ENCODE data around the gene DAAM1. TPM values are rescaled to one million over a fixed set of nuclear protein-coding genes. Genes with fewer than 3 reads are reported as not detected.

DAAM1 gene
- total RNA-seq, 1 donor from 2014 or later = 16.5 TPM

DNA sequence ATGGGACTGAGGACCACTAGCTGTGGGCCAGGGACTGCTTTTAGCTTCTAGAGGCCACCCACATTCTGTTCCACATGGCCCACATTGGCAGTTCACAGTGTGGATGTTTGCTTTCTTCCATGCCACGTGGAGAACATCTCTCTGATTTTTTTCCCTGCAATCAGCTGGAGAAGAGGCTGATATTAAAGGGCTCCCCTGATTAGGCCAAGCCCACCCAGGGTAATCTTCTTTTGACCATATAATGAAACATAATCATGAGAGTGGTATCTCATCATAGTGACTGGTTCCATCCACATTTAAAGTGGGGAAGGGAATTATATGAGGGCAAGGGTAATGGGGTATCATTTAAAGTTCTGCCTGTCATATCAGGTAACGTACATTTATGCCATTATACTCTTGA lies 15.8 kb downstream of the DAAM1 start:
- no peaks in the 10 kb centered on the region for H3K27me3 ChIP-seq (ENCODE audit: control insufficient read depth, insufficient read depth, low read length)
- no peak overlapping the region for H3K4me3 ChIP-seq (ENCODE audit: low read depth, low read length)
- no peaks in the 10 kb centered on the region for H3K36me3 ChIP-seq (ENCODE audit: control insufficient read depth, insufficient read depth, low read length)
- DNase-seq (ENCODE audit: low read depth) = no peak
- TF ChIP-seq, protein P1, sequence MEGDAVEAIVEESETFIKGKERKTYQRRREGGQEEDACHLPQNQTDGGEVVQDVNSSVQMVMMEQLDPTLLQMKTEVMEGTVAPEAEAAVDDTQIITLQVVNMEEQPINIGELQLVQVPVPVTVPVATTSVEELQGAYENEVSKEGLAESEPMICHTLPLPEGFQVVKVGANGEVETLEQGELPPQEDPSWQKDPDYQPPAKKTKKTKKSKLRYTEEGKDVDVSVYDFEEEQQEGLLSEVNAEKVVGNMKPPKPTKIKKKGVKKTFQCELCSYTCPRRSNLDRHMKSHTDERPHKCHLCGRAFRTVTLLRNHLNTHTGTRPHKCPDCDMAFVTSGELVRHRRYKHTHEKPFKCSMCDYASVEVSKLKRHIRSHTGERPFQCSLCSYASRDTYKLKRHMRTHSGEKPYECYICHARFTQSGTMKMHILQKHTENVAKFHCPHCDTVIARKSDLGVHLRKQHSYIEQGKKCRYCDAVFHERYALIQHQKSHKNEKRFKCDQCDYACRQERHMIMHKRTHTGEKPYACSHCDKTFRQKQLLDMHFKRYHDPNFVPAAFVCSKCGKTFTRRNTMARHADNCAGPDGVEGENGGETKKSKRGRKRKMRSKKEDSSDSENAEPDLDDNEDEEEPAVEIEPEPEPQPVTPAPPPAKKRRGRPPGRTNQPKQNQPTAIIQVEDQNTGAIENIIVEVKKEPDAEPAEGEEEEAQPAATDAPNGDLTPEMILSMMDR (IDR thresholded peaks at IDR 0.05; ENCODE audit: insufficient read depth, low read length, poor library complexity, severe bottlenecking) = no peak

DNA sequence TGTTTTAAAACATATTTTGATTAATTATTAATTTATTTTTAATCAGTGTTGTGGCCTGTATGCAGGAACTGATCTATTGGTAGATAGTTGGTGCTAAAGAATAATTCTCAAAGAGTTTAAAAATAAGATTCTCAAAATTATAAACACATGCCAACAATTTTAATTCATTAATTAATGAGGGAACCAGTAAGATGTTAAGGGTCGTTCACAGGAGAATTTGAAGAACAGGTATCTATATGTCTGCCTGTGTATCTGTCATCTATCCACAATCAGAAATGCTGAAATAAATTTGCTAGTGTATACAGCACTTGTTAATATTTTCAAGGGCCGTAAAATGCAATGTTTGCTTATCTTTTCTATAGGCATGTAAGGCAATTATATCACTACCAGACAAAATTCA lies 18.4 kb downstream of the DAAM1 start:
- no peaks in the 10 kb centered on the region for H3K27me3 ChIP-seq (ENCODE audit: control insufficient read depth, insufficient read depth, low read length)
- TF ChIP-seq, protein P1 (IDR thresholded peaks at IDR 0.05; ENCODE audit: insufficient read depth, low read length, poor library complexity, severe bottlenecking) = no peak
- no peaks in the 10 kb centered on the region for H3K36me3 ChIP-seq (ENCODE audit: control insufficient read depth, insufficient read depth, low read length)
- DNase-seq (ENCODE audit: low read depth) = no peak
- H3K4me3 ChIP-seq (ENCODE audit: low read depth, low read length) = no peak overlapping the region

DNA sequence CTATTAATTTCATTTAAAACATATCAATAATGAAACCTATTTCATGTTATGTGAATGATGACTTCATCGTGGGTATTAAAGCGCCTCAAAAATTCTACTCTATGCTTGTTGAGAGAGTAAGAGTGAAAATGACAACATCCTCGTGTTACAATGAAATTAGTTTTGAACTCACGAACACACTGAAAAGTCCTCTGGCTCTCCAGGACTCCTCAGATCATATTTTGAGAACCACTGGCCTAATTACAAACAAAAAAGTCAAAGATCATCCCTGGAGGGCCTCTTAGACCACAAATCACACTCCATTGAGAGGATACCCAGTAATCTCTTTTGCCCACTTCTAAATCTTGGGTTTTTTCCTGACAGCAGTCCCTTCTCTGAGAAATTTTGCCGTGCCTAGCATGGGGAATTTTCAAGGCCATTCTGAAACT lies 19.1 kb downstream of the DAAM1 start:
- DNase-seq (ENCODE audit: low read depth) = no peak
- TF ChIP-seq, protein P1 (IDR thresholded peaks at IDR 0.05; ENCODE audit: insufficient read depth, low read length, poor library complexity, severe bottlenecking) = no peak
- no peaks in the 10 kb centered on the region for H3K36me3 ChIP-seq (ENCODE audit: control insufficient read depth, insufficient read depth, low read length)
- H3K27me3 ChIP-seq (ENCODE audit: control insufficient read depth, insufficient read depth, low read length) = no peaks in the 10 kb centered on the region
- H3K4me3 ChIP-seq (ENCODE audit: low read depth, low read length) = no peak overlapping the region

DNA sequence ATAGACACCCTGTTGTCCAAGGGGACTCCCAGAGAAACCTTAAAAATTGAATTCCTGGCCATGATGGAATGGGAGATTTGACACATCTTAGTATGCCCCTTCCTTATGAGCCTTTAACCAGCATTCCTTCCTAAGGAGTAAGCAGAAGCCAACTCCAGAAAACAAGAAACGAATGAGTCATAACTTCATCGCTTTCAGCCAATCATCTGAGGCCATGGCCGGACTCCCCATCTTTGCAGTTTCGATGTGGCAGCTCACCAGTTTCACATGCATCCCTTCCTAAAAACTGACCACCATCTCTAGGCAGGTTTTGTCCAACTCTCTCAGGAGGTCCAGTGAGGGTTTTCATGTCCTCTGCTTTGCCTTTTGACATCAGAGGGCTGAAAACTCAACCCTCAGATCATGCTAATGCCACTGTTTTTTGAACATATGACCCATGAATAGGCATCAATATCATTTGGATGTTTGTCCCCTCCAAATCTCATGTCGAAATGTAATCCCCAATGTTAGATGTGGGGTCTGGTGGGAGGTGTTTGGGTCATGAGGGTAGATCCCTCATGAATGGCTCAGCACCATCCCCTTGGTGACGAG lies 19.9 kb downstream of the DAAM1 start:
- no peaks in the 10 kb centered on the region for H3K27me3 ChIP-seq (ENCODE audit: control insufficient read depth, insufficient read depth, low read length)
- H3K4me3 ChIP-seq (ENCODE audit: low read depth, low read length) = no peak overlapping the region
- no peak for DNase-seq (ENCODE audit: low read depth)
- no peaks in the 10 kb centered on the region for H3K36me3 ChIP-seq (ENCODE audit: control insufficient read depth, insufficient read depth, low read length)
- TF ChIP-seq, protein P1 (IDR thresholded peaks at IDR 0.05; ENCODE audit: insufficient read depth, low read length, poor library complexity, severe bottlenecking) = no peak

DNA sequence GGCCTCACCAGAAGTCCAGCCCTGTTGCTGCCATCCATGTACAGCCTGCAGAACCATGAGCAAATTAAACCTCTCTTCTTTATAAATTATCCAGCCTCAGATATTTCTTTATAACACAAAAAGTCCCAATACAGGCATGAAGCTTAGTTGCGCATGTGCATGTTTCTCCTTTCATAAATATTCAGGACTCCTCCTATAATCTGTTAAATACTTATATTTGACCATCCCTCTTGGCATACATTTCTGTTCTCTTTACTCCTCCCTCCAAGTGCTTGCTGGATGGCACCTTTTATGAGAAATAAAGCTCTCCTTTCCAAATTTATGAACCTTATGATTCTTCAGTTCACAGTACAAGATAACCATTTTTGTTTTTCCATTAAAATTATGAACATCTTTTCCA lies 20.5 kb downstream of the DAAM1 start:
- H3K4me3 ChIP-seq (ENCODE audit: low read depth, low read length) = no peak overlapping the region
- no peak for DNase-seq (ENCODE audit: low read depth)
- H3K36me3 ChIP-seq (ENCODE audit: control insufficient read depth, insufficient read depth, low read length) = no peaks in the 10 kb centered on the region
- TF ChIP-seq, protein P1 (IDR thresholded peaks at IDR 0.05; ENCODE audit: insufficient read depth, low read length, poor library complexity, severe bottlenecking) = no peak
- H3K27me3 ChIP-seq (ENCODE audit: control insufficient read depth, insufficient read depth, low read length) = no peaks in the 10 kb centered on the region

DNA sequence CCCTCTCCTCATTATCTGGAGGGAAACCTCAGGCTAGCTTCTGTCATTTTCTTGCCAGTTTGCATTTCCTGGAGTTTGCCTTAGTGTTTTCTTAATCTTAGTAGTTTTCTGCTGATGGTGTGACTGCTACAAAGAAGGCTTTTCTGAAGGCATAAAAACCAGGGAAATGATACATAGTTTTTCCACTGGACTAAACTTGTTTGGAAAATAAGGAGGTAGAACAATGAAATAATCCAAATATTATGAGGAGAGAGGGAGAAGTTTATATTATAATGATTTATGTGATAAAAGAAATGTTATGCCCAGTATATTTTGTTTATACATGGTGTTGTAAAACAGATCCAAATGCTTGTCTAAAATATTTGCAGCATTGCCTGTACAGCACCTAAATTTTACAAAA lies 22.2 kb downstream of the DAAM1 start:
- H3K4me3 ChIP-seq (ENCODE audit: low read depth, low read length) = no peak overlapping the region
- H3K36me3 ChIP-seq (ENCODE audit: control insufficient read depth, insufficient read depth, low read length) = no peaks in the 10 kb centered on the region
- DNase-seq (ENCODE audit: low read depth) = no peak
- TF ChIP-seq, protein P1 (IDR thresholded peaks at IDR 0.05; ENCODE audit: insufficient read depth, low read length, poor library complexity, severe bottlenecking) = no peak
- no peaks in the 10 kb centered on the region for H3K27me3 ChIP-seq (ENCODE audit: control insufficient read depth, insufficient read depth, low read length)

All from kidney epithelial cell (primary cell).